Common myeloid progenitor, CD34-positive (primary cell): ENCODE data around the gene UBE3A.
"Not testable (repeated sequence)": the region's sequence is repeated elsewhere in the genome, so short reads cannot be mapped to it uniquely, and the experiment has no call there.

Experiments
- CTCF ChIA-PET: fragments of 350-600 bp; sonication (Branson Sonifier 250); formaldehyde crosslinking; loops from one replicate; lab custom pipeline; 2021; ENCODE audit warnings: antibody characterized with exemption; lab: Charles Lee
- POLR2A ChIA-PET: fragments of 350-600 bp; sonication (Branson Sonifier 250); formaldehyde crosslinking; loops from one replicate; lab custom pipeline; 2021; ENCODE audit warnings: antibody characterized with exemption; lab: Charles Lee
- DNase-seq, 3 donors: peaks; one replicate each; pipeline versions ENCODE4 v3.0.0 to v3.0.0-alpha.2; 2013
- H3K27ac ChIP-seq, 2 experiments: 1 replicate in 1 of 2; 2 replicates in 1 of 2; pipeline ENCODE4 v1.7.0; 2013; ENCODE audit warnings: inconsistent platforms in 2 of 2, low read length in 2 of 2, mild to moderate bottlenecking in 2 of 2, low read depth in 1 of 2, moderate library complexity in 1 of 2; ENCODE audit not compliant: severe bottlenecking in 2 of 2, insufficient read depth in 1 of 2, poor library complexity in 1 of 2
- H3K27me3 ChIP-seq, 5 experiments: replicated peaks in 2 of 5; 1 replicate in 3 of 5; 2 replicates in 2 of 5; pipeline versions ENCODE4 v1.6.1 to v1.7.0; 2013; ENCODE audit warnings: low read length in 4 of 5, mild to moderate bottlenecking in 2 of 5, moderate library complexity in 2 of 5, inconsistent platforms in 1 of 5; ENCODE audit not compliant: insufficient read depth in 5 of 5, control insufficient read depth in 4 of 5
- H3K36me3 ChIP-seq, 4 experiments: 1 replicate in 2 of 4; 2 replicates in 2 of 4; pipeline versions ENCODE4 v1.6.1 to v1.7.0; 2013; ENCODE audit warnings: low read length in 3 of 4, control low read depth in 1 of 4, mild to moderate bottlenecking in 1 of 4; ENCODE audit not compliant: control insufficient read depth in 4 of 4, insufficient read depth in 4 of 4
- H3K4me1 ChIP-seq, 4 experiments: 1 replicate in 3 of 4; 2 replicates in 1 of 4; pipeline versions ENCODE4 v1.6.1 to v1.7.1; 2013; ENCODE audit warnings: low read length in 3 of 4, mild to moderate bottlenecking in 3 of 4, control low read depth in 1 of 4, inconsistent platforms in 1 of 4, moderate library complexity in 1 of 4; ENCODE audit not compliant: control insufficient read depth in 4 of 4, insufficient read depth in 4 of 4; ENCODE audit errors: control extremely low read depth in 1 of 4
- H3K4me3 ChIP-seq, 7 experiments: 1 replicate in 4 of 7; 2 replicates in 3 of 7; pipeline versions ENCODE4 v1.5.1 to v1.7.0; 2013; ENCODE audit warnings: mild to moderate bottlenecking in 7 of 7, low read length in 6 of 7, moderate library complexity in 6 of 7, inconsistent platforms in 2 of 7, low read depth in 2 of 7, control low read depth in 1 of 7; ENCODE audit not compliant: insufficient read depth in 4 of 7, control insufficient read depth in 1 of 7; ENCODE audit errors: extremely low read depth in 1 of 7
- H3K9me3 ChIP-seq, 5 experiments: 1 replicate in 4 of 5; 2 replicates in 1 of 5; pipeline versions ENCODE4 v1.6.1 to v1.7.1; 2013; ENCODE audit warnings: low read length in 4 of 5, mild to moderate bottlenecking in 2 of 5, inconsistent platforms in 1 of 5, low read depth in 1 of 5, moderate library complexity in 1 of 5; ENCODE audit not compliant: control insufficient read depth in 4 of 5, insufficient read depth in 2 of 5; ENCODE audit errors: control extremely low read depth in 1 of 5
- WGBS: methylation state at CpG from one replicate; pipeline ENCODE4 v1.1.5; 2013; ENCODE audit not compliant: insufficient coverage; 5-methylcytosine and 5-hydroxymethylcytosine counted together

UBE3A gene

GRCh38 chr15:25418202-25418601, 20.6 kb downstream of the UBE3A start:
- ChIA-PET CTCF (interaction anchor here (1.1 kb wide), 1 partner anchor 10 kb away, joined by 4 read pairs; no protein-coding TSS in a partner anchor), POLR2A (no interaction called here)
- 100% methylated on average over 1 of the region's 4 CpGs for WGBS
- H3K9me3 ChIP-seq = peaks cover 5 to 74% (median 19%) of the 10 kb centered on the region in 5 experiments
- peaks cover 3 to 36% (median 18%) of the 10 kb centered on the region in 4 experiments for H3K36me3 ChIP-seq
- H3K4me3 ChIP-seq = no peak overlapping the region
- H3K27ac ChIP-seq = no peak overlapping the region
- H3K27me3 ChIP-seq = no peaks in the 10 kb centered on the region
- no peaks in the 10 kb centered on the region for H3K4me1 ChIP-seq
- DNase-seq = no peak

DNA sequence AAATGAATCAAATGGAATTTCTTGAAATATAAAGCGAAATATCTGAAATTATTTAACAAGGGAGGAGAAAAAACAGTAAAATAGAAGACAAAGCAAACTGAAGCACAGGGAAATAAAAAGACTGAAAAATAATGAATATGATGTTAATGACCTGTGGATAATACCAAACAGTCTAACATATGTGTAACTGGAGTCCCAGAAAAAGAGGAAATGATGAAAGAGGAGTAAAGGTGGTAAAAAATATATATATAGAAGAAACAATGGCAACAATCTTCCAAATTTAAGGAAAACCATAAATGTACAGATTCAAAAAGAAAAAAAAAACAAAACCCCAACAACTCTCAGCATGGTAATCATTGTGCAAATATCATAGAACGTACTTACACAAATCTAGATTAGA, 21.2 kb downstream of the UBE3A start:
- H3K27me3 ChIP-seq = no peaks in the 10 kb centered on the region
- peaks cover 5 to 79% (median 19%) of the 10 kb centered on the region in 5 experiments for H3K9me3 ChIP-seq
- ChIA-PET POLR2A (no interaction called here), CTCF (interaction anchor here (1.0 kb wide), 1 partner anchor 24 kb away, joined by 3 read pairs; no protein-coding TSS in a partner anchor)
- WGBS = no CpG with 5 or more reads among the region's 2 CpGs
- peaks cover 3 to 36% (median 18%) of the 10 kb centered on the region in 4 experiments for H3K36me3 ChIP-seq
- no peaks in the 10 kb centered on the region for H3K4me1 ChIP-seq
- H3K4me3 ChIP-seq = no peak overlapping the region
- DNase-seq = no peak
- no peak overlapping the region for H3K27ac ChIP-seq

- 100% methylated on average over 3 of the region's 3 CpGs for WGBS
- DNase-seq = no peak
- Histone ChIP-seq H3K27me3 (no peaks in the 10 kb centered on the region), H3K36me3 (peaks cover 3 to 34% (median 17%) of the 10 kb centered on the region in 4 experiments), H3K4me1 (no peaks in the 10 kb centered on the region), H3K4me3 (no peak overlapping the region), H3K27ac (no peak overlapping the region), H3K9me3 (peaks cover 5 to 81% (median 19%) of the 10 kb centered on the region in 5 experiments)
- CTCF ChIA-PET = interaction anchor here (1.0 kb wide), 2 partner anchors 14 to 23 kb away, joined by 3 read pairs; no protein-coding TSS in a partner anchor
- POLR2A ChIA-PET = no interaction called here
These were observed 22.1 kb downstream of the UBE3A start for GRCh38 chr15:25416693-25417092.

- no CpG with 5 or more reads among the region's 3 CpGs for WGBS
- H3K4me3 ChIP-seq = no peak overlapping the region
- H3K36me3 ChIP-seq = peaks cover 3 to 29% (median 15%) of the 10 kb centered on the region in 4 experiments
- CTCF ChIA-PET = interaction anchor here (0.6 kb wide), 1 partner anchor 470 kb away, joined by 3 read pairs; no protein-coding TSS in a partner anchor
- DNase-seq = no peak
- peaks cover 5 to 75% (median 12%) of the 10 kb centered on the region in 5 experiments for H3K9me3 ChIP-seq
- H3K27ac ChIP-seq = no peak overlapping the region
- no peaks in the 10 kb centered on the region for H3K27me3 ChIP-seq
- POLR2A ChIA-PET = no interaction called here
- H3K4me1 ChIP-seq = peaks cover 0 to 4% (median 2%) of the 10 kb centered on the region in 4 experiments
These were observed 23.1 kb downstream of the UBE3A start for GRCh38 chr15:25415707-25416106.

GRCh38 chr15:25415217-25415616, 23.6 kb downstream of the UBE3A start:
- Histone ChIP-seq H3K27ac (no peak overlapping the region), H3K4me1 (peaks cover 0 to 4% (median 2%) of the 10 kb centered on the region in 4 experiments), H3K27me3 (no peaks in the 10 kb centered on the region), H3K9me3 (peaks cover 5 to 72% (median 10%) of the 10 kb centered on the region in 5 experiments), H3K36me3 (peaks cover 3 to 30% (median 15%) of the 10 kb centered on the region in 4 experiments), H3K4me3 (no peak overlapping the region)
- POLR2A ChIA-PET = no interaction called here
- CTCF ChIA-PET = no interaction called here
- WGBS = no CpG with 5 or more reads among the region's 1 CpG
- no peak for DNase-seq

DNA sequence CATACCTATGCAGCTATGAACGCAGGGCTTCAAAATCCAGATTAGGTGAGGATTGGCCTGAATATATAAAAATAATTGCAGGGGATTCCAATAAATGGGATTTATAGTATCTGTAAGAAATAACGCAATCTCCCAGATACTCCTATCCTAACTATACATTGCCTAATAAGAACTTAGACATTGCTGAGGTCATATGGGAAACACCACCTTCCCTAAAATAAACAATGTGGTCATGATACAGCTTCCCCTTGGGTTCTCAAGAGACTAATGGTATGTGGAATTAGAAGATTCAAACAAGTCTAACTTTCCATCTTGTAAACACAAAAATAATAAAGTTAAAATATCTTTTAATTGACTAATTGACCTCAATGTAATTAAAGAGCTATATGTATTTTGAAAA, 28.2 kb downstream of the UBE3A start:
- CTCF ChIA-PET = interaction anchor here (0.6 kb wide), 1 partner anchor 29 kb away, joined by 3 read pairs; no protein-coding TSS in a partner anchor
- no peak overlapping the region for H3K4me3 ChIP-seq
- peaks cover 0 to 43% (median 3%) of the 10 kb centered on the region in 5 experiments for H3K9me3 ChIP-seq
- H3K27me3 ChIP-seq = no peaks in the 10 kb centered on the region
- WGBS = 100% methylated on average over 1 of the region's 2 CpGs
- no peak overlapping the region for H3K27ac ChIP-seq
- peaks cover 0 to 4% (median 2%) of the 10 kb centered on the region in 4 experiments for H3K4me1 ChIP-seq
- peak in 2 of 3 donors; percentile 22 to 34 for DNase-seq
- POLR2A ChIA-PET = no interaction called here
- H3K36me3 ChIP-seq = peaks cover 2 to 38% (median 8%) of the 10 kb centered on the region in 4 experiments

DNA sequence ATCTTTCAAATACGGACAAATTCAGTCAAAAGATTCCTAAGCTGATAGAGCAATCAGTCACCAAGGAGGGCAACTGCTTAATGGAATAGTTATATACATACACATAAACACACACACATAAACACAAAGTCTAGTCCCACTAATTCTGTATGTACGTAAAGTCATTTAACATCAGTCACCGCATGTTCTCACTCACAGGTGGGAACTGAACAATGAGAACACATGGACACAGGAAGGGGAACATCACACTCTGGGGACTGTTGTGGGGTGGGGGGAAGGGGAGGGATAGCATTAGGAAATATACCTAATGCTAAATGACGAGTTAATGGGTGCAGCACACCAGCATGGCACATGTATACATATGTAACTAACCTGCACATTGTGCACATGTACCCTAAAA, 29.1 kb downstream of the UBE3A start:
- H3K27me3 ChIP-seq, H3K4me3 ChIP-seq, H3K4me1 ChIP-seq, DNase-seq, CTCF ChIA-PET, POLR2A ChIA-PET, H3K27ac ChIP-seq: not testable (repeated sequence)
- Histone ChIP-seq H3K36me3 (peaks cover 7 to 47% (median 15%) of the 10 kb centered on the region in 4 experiments), H3K9me3 (peaks cover 0 to 41% (median 3%) of the 10 kb centered on the region in 5 experiments)
- WGBS = no CpG with 5 or more reads among the region's 4 CpGs
